Chondrocyte (in vitro differentiated cells): ENCODE measurements around the gene NTRK3. TPM values are rescaled to one million over a fixed set of nuclear protein-coding genes. Genes with fewer than 3 reads are reported as not detected.

Experiments used
- DNase-seq: peaks from one replicate; pipeline ENCODE4 v3.0.0; 2021; ENCODE audit warnings: mixed read lengths, low spot score
- H3K27ac Mint-ChIP-seq: one replicate; pipeline ENCODE4 v1.8.0; 2021; ENCODE audit warnings: mild to moderate bottlenecking, moderate library complexity, mixed read lengths; ENCODE audit not compliant: unreplicated experiment
- H3K27me3 Mint-ChIP-seq: 2 replicates; pipeline ENCODE4 v1.8.0; 2021; ENCODE audit warnings: low read depth, mixed read lengths
- H3K36me3 Mint-ChIP-seq: 2 replicates; pipeline ENCODE4 v1.8.0; 2021; ENCODE audit warnings: low read depth, mixed read lengths
- H3K4me1 Mint-ChIP-seq: 2 replicates; pipeline ENCODE4 v1.8.0; 2021; ENCODE audit warnings: low read depth, mild to moderate bottlenecking, mixed read lengths
- H3K4me3 Mint-ChIP-seq: one replicate; pipeline ENCODE4 v1.8.0; 2021; ENCODE audit warnings: mild to moderate bottlenecking, moderate library complexity, mixed read lengths; ENCODE audit not compliant: unreplicated experiment
- H3K9me3 Mint-ChIP-seq: 2 replicates; pipeline ENCODE4 v1.8.0; 2021; ENCODE audit warnings: low read depth, mixed read lengths
- CTCF ChIP-seq: fragments of 200-600 bp; sonication (generic); IDR thresholded peaks from 2 replicates; pipeline ENCODE4 v1.5.0; 2021; ENCODE audit warnings: antibody characterized with exemption, mild to moderate bottlenecking, moderate library complexity
- total RNA-seq: library from RNA; stranded (reverse); gene quantifications from 3 replicates; pipeline ENCODE4 v1.2.1, GENCODE V29; 2021

NTRK3 gene
- total RNA-seq, 1 donor from 2014 or later = not detected

DNA sequence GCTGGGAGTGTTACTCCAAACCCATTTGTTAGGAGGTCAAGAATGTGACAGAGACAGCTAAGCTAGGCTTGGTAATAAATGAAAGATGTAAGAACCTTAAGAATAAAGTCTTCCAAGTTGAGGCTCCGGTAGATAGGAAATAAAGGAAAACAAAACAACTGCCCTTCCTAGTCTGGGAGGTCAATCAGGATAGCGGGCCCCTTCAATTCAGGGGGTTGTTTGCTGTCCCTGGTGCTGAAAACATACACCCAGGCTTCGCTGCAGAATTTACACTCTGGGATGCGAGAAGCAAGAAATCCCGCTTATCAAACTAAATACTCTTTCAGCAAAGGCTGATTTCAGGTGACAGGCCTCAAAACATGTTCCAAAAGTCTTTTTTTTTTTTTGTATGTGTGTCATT is 393.4 kb downstream of the NTRK3 start:
- no peak for TF ChIP-seq CTCF
- no peaks in the 10 kb centered on the region for H3K4me1 Mint-ChIP-seq
- no peak for DNase-seq
- H3K4me3 Mint-ChIP-seq = no peak overlapping the region
- no peaks in the 10 kb centered on the region for H3K9me3 Mint-ChIP-seq
- no peaks in the 10 kb centered on the region for H3K36me3 Mint-ChIP-seq
- H3K27ac Mint-ChIP-seq = no peak overlapping the region
- H3K27me3 Mint-ChIP-seq = peaks cover 5% of the 10 kb centered on the region

GRCh38 chr15:87860743-87861142 is 395.8 kb downstream of the NTRK3 start:
- Mint-ChIP-seq H3K36me3 (no peaks in the 10 kb centered on the region), H3K27ac (no peak overlapping the region), H3K4me1 (no peaks in the 10 kb centered on the region), H3K9me3 (no peaks in the 10 kb centered on the region), H3K4me3 (no peak overlapping the region), H3K27me3 (peaks cover 4% of the 10 kb centered on the region)
- no peak for DNase-seq
- TF ChIP-seq CTCF = no peak

DNA sequence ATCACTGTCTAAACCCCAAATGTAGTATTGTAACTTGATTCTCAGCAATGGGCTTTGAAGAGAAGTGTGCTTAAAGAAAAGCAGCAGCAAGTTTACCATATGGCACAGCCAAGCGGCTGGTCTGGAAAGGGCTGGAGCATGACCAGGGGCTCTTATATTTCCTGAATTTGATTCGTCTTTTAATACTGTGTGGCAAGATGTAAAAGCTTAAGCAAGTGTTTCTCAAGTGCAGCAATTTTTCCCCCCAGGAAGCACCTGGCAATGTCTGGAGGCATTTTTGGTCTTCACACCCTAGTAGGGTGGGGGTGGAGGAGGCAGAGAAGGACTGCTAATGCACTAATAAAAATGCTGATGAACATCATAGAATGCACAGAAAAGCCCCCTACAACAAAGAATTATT is 397.9 kb downstream of the NTRK3 start:
- H3K27me3 Mint-ChIP-seq = peaks cover 3% of the 10 kb centered on the region
- no peak for TF ChIP-seq CTCF
- no peak overlapping the region for H3K4me3 Mint-ChIP-seq
- H3K4me1 Mint-ChIP-seq = no peaks in the 10 kb centered on the region
- H3K27ac Mint-ChIP-seq = no peak overlapping the region
- no peak for DNase-seq
- no peaks in the 10 kb centered on the region for H3K36me3 Mint-ChIP-seq
- no peaks in the 10 kb centered on the region for H3K9me3 Mint-ChIP-seq

- Mint-ChIP-seq H3K4me3 (no peak overlapping the region), H3K27ac (no peak overlapping the region), H3K4me1 (no peaks in the 10 kb centered on the region), H3K27me3 (peaks cover 10% of the 10 kb centered on the region), H3K9me3 (no peaks in the 10 kb centered on the region), H3K36me3 (no peaks in the 10 kb centered on the region)
- no peak for DNase-seq
- no peak for TF ChIP-seq CTCF
Measured at GRCh38 chr15:87851497-87851896, 405.0 kb downstream of the NTRK3 start.

GRCh38 chr15:87850916-87851315 is 405.6 kb downstream of the NTRK3 start:
- H3K27ac Mint-ChIP-seq = no peak overlapping the region
- H3K9me3 Mint-ChIP-seq = no peaks in the 10 kb centered on the region
- DNase-seq = no peak
- no peak overlapping the region for H3K4me3 Mint-ChIP-seq
- no peaks in the 10 kb centered on the region for H3K36me3 Mint-ChIP-seq
- H3K27me3 Mint-ChIP-seq = peaks cover 13% of the 10 kb centered on the region
- TF ChIP-seq CTCF = no peak
- no peaks in the 10 kb centered on the region for H3K4me1 Mint-ChIP-seq
